ENCODE data around the gene CXCR6.

DNA sequence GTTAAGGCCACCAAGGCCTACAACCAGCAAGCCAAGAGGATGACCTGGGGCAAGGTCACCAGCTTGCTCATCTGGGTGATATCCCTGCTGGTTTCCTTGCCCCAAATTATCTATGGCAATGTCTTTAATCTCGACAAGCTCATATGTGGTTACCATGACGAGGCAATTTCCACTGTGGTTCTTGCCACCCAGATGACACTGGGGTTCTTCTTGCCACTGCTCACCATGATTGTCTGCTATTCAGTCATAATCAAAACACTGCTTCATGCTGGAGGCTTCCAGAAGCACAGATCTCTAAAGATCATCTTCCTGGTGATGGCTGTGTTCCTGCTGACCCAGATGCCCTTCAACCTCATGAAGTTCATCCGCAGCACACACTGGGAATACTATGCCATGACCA lies 3.6 kb downstream of the CXCR6 start:
- TF ChIP-seq, protein P1, sequence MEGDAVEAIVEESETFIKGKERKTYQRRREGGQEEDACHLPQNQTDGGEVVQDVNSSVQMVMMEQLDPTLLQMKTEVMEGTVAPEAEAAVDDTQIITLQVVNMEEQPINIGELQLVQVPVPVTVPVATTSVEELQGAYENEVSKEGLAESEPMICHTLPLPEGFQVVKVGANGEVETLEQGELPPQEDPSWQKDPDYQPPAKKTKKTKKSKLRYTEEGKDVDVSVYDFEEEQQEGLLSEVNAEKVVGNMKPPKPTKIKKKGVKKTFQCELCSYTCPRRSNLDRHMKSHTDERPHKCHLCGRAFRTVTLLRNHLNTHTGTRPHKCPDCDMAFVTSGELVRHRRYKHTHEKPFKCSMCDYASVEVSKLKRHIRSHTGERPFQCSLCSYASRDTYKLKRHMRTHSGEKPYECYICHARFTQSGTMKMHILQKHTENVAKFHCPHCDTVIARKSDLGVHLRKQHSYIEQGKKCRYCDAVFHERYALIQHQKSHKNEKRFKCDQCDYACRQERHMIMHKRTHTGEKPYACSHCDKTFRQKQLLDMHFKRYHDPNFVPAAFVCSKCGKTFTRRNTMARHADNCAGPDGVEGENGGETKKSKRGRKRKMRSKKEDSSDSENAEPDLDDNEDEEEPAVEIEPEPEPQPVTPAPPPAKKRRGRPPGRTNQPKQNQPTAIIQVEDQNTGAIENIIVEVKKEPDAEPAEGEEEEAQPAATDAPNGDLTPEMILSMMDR (IDR thresholded peaks at IDR 0.05): no peak
- TF ChIP-seq POLR2A (IDR thresholded peaks at IDR 0.05) (no peak), EP300 (IDR thresholded peaks at IDR 0.05) (no peak)
